K562 (cell line): Measurements from ENCODE around the gene EEFSEC. TPM values are rescaled to one million over a fixed set of nuclear protein-coding genes. Genes with fewer than 3 reads are reported as not detected.

Experiments
- ATAC-seq: fragments of 200-7000 bp; cut with Tn5 transposase; 3 replicates; pipeline ENCODE4 v1.9.1; 2020; ENCODE audit warnings: moderate library complexity
- BruUV-seq: library from RNA; stranded (reverse); fragments of 400-500 nt; replicated peaks from 2 replicates; lab custom pipeline; 2021; lab: Mats Ljungman, UMichigan
- CTCF ChIA-PET: fragments of 300-600 bp; formaldehyde crosslinking; extraction: SDS; loops from one replicate; lab custom pipeline; 2021; ENCODE audit warnings: low intra/inter-chr PET ratio; lab: Yijun Ruan, JAX
- POLR2A ChIA-PET: fragments of 300-600, 350-650 bp; sonication (Branson Sonifier 250); formaldehyde crosslinking; extraction: SDS; loops from one replicate; lab custom pipeline; 2021; ENCODE audit warnings: antibody characterized with exemption, inconsistent platforms; lab: Yijun Ruan, JAX
- DNase-seq, 4 experiments: peaks; one replicate each; pipeline versions ENCODE4 v3.0.0 to v3.0.0-alpha.2; 2011 to 2018; ENCODE audit warnings: low spot score in 3 of 4, mixed read lengths in 3 of 4; ENCODE audit errors: extremely low read depth in 1 of 4
- FAIRE-seq: peaks from 2 replicates; lab custom pipeline; 2011; peaks lifted over from hg19 to GRCh38; lab: Jason Lieb, UNC
- H2AFZ ChIP-seq: 2 replicates; pipeline ENCODE4 v1.6.0; 2011; ENCODE audit warnings: low read depth, low read length, control low read depth, inconsistent platforms
- H3K27ac ChIP-seq: fragments of 200-600 bp; 3 replicates; pipeline ENCODE4 v1.8.0; 2011; ENCODE audit warnings: low read depth, mild to moderate bottlenecking, control low read depth, inconsistent platforms, low read length, moderate library complexity, mixed read lengths; ENCODE audit errors: extremely low read depth
- H3K27me3 ChIP-seq, 2 experiments: fragments of 300-600 bp in 1 of 2; 2 replicates in 1 of 2; 3 replicates in 1 of 2; pipeline versions ENCODE4 v1.6.0 to v1.8.0; 2011; ENCODE audit warnings: inconsistent platforms in 2 of 2, low read length in 2 of 2, mild to moderate bottlenecking in 1 of 2, mixed read lengths in 1 of 2, moderate library complexity in 1 of 2; ENCODE audit not compliant: control insufficient read depth in 2 of 2, insufficient read depth in 2 of 2
- H3K36me3 ChIP-seq: fragments of 300-600 bp; 3 replicates; pipeline ENCODE4 v1.8.0; 2011; ENCODE audit warnings: mild to moderate bottlenecking, low read length, inconsistent platforms; ENCODE audit not compliant: control insufficient read depth, insufficient read depth
- H3K4me1 ChIP-seq, 2 experiments: fragments of 200-600 bp in 1 of 2; replicated peaks in 1 of 2; 2 replicates in 1 of 2; 3 replicates in 1 of 2; pipeline versions ENCODE4 v1.5.1 to v1.8.0; 2011; ENCODE audit warnings: inconsistent platforms in 2 of 2, low read length in 2 of 2, mild to moderate bottlenecking in 1 of 2, mixed read lengths in 1 of 2, moderate library complexity in 1 of 2; ENCODE audit not compliant: control insufficient read depth in 2 of 2, insufficient read depth in 2 of 2
- H3K4me2 ChIP-seq: 2 replicates; pipeline ENCODE4 v1.6.1; 2011; ENCODE audit warnings: low read length, control low read depth, inconsistent platforms, mixed read lengths; ENCODE audit not compliant: insufficient read depth
- H3K4me3 ChIP-seq: fragments of 200-600 bp; sonication (generic), shearing (Covaris generic); 2 replicates; pipeline ENCODE4 v1.5.1; 2016; ENCODE audit warnings: control low read depth, inconsistent platforms
- H3K79me2 ChIP-seq: fragments of 200-600 bp; 3 replicates; pipeline ENCODE4 v1.8.0; 2011; ENCODE audit warnings: low read length, inconsistent platforms; ENCODE audit not compliant: control insufficient read depth, insufficient read depth
- H3K9ac ChIP-seq, 2 experiments: 2 replicates each; pipeline versions ENCODE4 v1.6.0 to v1.6.1; 2011; ENCODE audit warnings: low read depth in 2 of 2, low read length in 2 of 2, control low read depth in 1 of 2, inconsistent platforms in 1 of 2, mild to moderate bottlenecking in 1 of 2, mixed read lengths in 1 of 2; ENCODE audit not compliant: insufficient read depth in 1 of 2
- H3K9me1 ChIP-seq: one replicate; pipeline ENCODE4 v1.6.0; 2011; ENCODE audit warnings: inconsistent platforms, mild to moderate bottlenecking, low read length, moderate library complexity; ENCODE audit not compliant: control insufficient read depth, insufficient read depth
- H3K9me3 ChIP-seq: replicated peaks from 2 replicates; pipeline ENCODE4 v1.5.1; 2011; ENCODE audit warnings: low read depth, low read length, inconsistent platforms; ENCODE audit not compliant: control insufficient read depth, insufficient read depth
- H4K20me1 ChIP-seq: replicated peaks from 2 replicates; pipeline ENCODE4 v1.6.1; 2011; ENCODE audit warnings: low read length, inconsistent platforms, mixed read lengths; ENCODE audit not compliant: control insufficient read depth, insufficient read depth
- CREB1 ChIP-seq, 2 experiments: sonication (generic) in 1 of 2; formaldehyde crosslinking in 1 of 2; IDR thresholded peaks; 2 replicates each; pipeline versions ENCODE4 v1.6.1 to v1.8.0; 2012 to 2022; ENCODE audit warnings: inconsistent platforms in 1 of 2, mild to moderate bottlenecking in 1 of 2, missing genetic modification reagents in 1 of 2, moderate library complexity in 1 of 2
- EGR1 ChIP-seq: fragments of 450-650 bp; conservative IDR thresholded peaks from 2 replicates; pipeline ENCODE4 v1.6.1; 2017; ENCODE audit warnings: mild to moderate bottlenecking
- HOMEZ ChIP-seq: fragments of 250-450 bp; sonication (Bioruptor Pico); IDR thresholded peaks from 2 replicates; pipeline ENCODE4 v1.4.0; 2020; ENCODE audit warnings: mild to moderate bottlenecking, moderate library complexity
- JUND ChIP-seq, 2 experiments: IDR thresholded peaks; 2 replicates in 1 of 2; 3 replicates in 1 of 2; pipeline ENCODE4 v1.6.1; 2011; ENCODE audit warnings: borderline replicate concordance in 2 of 2, low read depth in 2 of 2, low read length in 2 of 2, improper control_type of control experiment in 1 of 2, missing biosample characterization in 1 of 2, missing genetic modification characterization in 1 of 2, missing genetic modification reagents in 1 of 2
- NEUROD1 ChIP-seq: fragments of 150-350 bp; IDR thresholded peaks from 2 replicates; pipeline ENCODE4 v1.6.1; 2014; ENCODE audit warnings: borderline replicate concordance, low read length, low read depth; ENCODE audit not compliant: partially characterized antibody
- NR3C1 ChIP-seq: sonication (generic); formaldehyde crosslinking; IDR thresholded peaks from 2 replicates; pipeline ENCODE4 v1.8.1; 2022; ENCODE audit warnings: missing genetic modification reagents
- RBM22 ChIP-seq: fragments of 200-400 bp; formaldehyde crosslinking; IDR thresholded peaks from 2 replicates; pipeline ENCODE4 v1.6.1; 2018; ENCODE audit warnings: low read length, low read depth; ENCODE audit not compliant: poor library complexity, severe bottlenecking
- SMARCC2 ChIP-seq: fragments of 450-650 bp; IDR thresholded peaks from 2 replicates; pipeline ENCODE4 v1.6.1; 2017; ENCODE audit warnings: antibody characterized with exemption, moderate library complexity, mild to moderate bottlenecking, low read depth
- TAF7 ChIP-seq: fragments of 450-650 bp; IDR thresholded peaks from 2 replicates; pipeline ENCODE4 v1.6.1; 2016; ENCODE audit warnings: missing genetic modification characterization, missing compliant biosample characterization
- TGIF2 ChIP-seq: sonication (generic); formaldehyde crosslinking; IDR thresholded peaks from 2 replicates; pipeline ENCODE4 v1.8.1; 2022; ENCODE audit warnings: mild to moderate bottlenecking, missing genetic modification reagents, moderate library complexity
- ZKSCAN8 ChIP-seq: fragments of 200-800 bp; sonication (Bioruptor generic); IDR thresholded peaks from 2 replicates; pipeline ENCODE4 v1.6.1; 2016; ENCODE audit warnings: missing genetic modification characterization, missing compliant biosample characterization
- ZNF75A ChIP-seq: fragments of 450-650 bp; formaldehyde crosslinking; IDR thresholded peaks from 2 replicates; pipeline ENCODE4 v1.4.0; 2020; ENCODE audit warnings: mild to moderate bottlenecking
- WGBS: fragments of 100-300 bp; shearing (Covaris generic); methylation state at CpG from one replicate; pipeline ENCODE4 v1.1.6; 2016; ENCODE audit warnings: low coverage, mixed read lengths; ENCODE audit not compliant: insufficient coverage; ENCODE audit errors: missing lambda C conversion rate; 5-methylcytosine and 5-hydroxymethylcytosine counted together
- in situ Hi-C: fragments of 300-500 bp; cut with MboI; formaldehyde crosslinking; loops from 4 replicates; pipeline ENCODE4 v1.15.0; 2018; ENCODE audit warnings: inconsistent platforms, mixed read lengths
- intact Hi-C: fragments of 100-400 bp; cut with micrococcal nuclease; formaldehyde crosslinking; loops from 2 replicates; pipeline ENCODE4 v1.14.2; 2022
- polyA plus RNA-seq, 8 experiments: library from polyadenylated mRNA; depleted of rRNA in 4 of 8; stranded (reverse) in 5 of 8; unstranded in 3 of 8; fragments of >200 nt; fragmentation: Nextera tagmentation in 2 of 8; fragmentation: Illumina TruSeq in 1 of 8; extraction: Ambion mirVana in 2 of 8; extraction: Trizol in 1 of 8; gene quantifications; 2 replicates each; pipeline versions ENCODE4 v1.2.1 to v1.2.3, GENCODE V29; 2011 to 2014; ENCODE audit warnings: inconsistent platforms in 1 of 8, missing spikeins in 1 of 8
- total RNA-seq, 7 experiments: library from RNA; depleted of rRNA in 6 of 7; stranded (reverse); fragments of >200 nt in 6 of 7; fragmentation: Illumina TruSeq in 2 of 7; extraction: Trizol in 2 of 7; gene quantifications; 2 replicates each; pipeline versions ENCODE4 v1.2.1 to v1.2.3, GENCODE V29; 2011 to 2021; ENCODE audit warnings: low replicate concordance in 1 of 7
- TF ChIP-seq, protein P1 (sequence below), 2 experiments: IDR thresholded peaks in 1 of 2; conservative IDR thresholded peaks in 1 of 2; 2 replicates each; pipeline ENCODE4 v1.6.1; 2016; ENCODE audit warnings: low read depth in 2 of 2, mild to moderate bottlenecking in 1 of 2, missing compliant biosample characterization in 1 of 2, missing genetic modification characterization in 1 of 2, moderate library complexity in 1 of 2
- TF ChIP-seq, protein P2 (sequence below): fragments of 250-450 bp; sonication (Bioruptor Pico); IDR thresholded peaks from 2 replicates; pipeline ENCODE4 v1.5.0; 2020; ENCODE audit warnings: mild to moderate bottlenecking

The EEFSEC gene
- total and polyA plus RNA-seq, 9 of the 15 experiments (the other 6 are each of a cell fraction or from before 2014, with no cell fraction given): 0.35 to 11.8 (median 7.7) TPM

DNA sequence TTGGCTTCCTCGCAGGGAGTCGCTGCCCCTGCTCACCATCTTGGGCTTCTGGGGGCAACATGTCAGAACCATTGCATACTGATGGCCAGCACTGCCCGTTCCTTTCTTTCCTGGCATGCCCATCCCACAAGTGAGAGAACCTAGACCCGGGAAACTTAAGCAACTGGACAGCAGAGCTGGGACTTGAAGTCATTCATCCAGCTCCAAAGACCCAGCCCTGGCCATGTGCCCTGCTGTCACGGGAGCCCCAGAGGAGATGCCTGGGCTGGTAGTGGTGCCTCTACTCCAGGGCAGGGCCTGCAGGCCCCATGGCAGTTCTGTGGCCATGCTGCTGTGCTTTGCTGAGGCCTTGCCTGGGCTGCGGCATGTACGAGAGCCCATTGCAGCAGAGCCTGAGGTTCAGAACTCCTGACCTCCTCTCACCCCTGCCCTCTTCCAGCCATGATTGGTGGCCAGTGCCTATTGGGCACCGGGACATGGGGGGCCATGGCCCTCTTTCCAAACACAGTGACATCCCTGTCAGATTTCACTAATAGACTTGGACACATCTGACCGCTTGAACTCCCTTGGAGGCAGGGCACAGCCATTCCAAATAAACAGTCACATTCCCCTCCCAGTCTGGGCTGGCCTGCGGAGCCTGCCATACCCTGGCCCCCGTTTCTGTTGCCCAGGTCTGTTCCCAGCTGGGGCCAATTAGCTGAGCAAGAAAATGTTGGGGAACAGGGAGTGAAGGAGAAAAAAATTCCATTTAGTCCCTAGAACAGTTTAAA lies 115.9 kb downstream of the EEFSEC start:
- 73% methylated on average over 7 of the region's 11 CpGs for WGBS
- no peak for ATAC-seq
- TF ChIP-seq CREB1 (IDR thresholded peaks at IDR 0.05): no peak
- TF ChIP-seq CREB1 (CRISPR knock-in tag; IDR thresholded peaks at IDR 0.05): no peak
- TF ChIP-seq EGR1: no peak
- TF ChIP-seq, protein P1, sequence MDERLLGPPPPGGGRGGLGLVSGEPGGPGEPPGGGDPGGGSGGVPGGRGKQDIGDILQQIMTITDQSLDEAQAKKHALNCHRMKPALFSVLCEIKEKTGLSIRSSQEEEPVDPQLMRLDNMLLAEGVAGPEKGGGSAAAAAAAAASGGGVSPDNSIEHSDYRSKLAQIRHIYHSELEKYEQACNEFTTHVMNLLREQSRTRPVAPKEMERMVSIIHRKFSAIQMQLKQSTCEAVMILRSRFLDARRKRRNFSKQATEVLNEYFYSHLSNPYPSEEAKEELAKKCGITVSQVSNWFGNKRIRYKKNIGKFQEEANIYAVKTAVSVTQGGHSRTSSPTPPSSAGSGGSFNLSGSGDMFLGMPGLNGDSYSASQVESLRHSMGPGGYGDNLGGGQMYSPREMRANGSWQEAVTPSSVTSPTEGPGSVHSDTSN (CRISPR knock-in tag; IDR thresholded peaks at IDR 0.05; ENCODE audit: low read depth): no peak
- TF ChIP-seq, protein P1 (tag; conservative IDR thresholded peaks at IDR 0.05; ENCODE audit: low read depth): no peak
- no peak for TF ChIP-seq NR3C1 (CRISPR knock-in tag)
- no peak for TF ChIP-seq ZNF75A (CRISPR knock-in tag)
- TF ChIP-seq JUND (IDR thresholded peaks at IDR 0.05; ENCODE audit: borderline replicate concordance, low read depth, low read length): no peak
- TF ChIP-seq JUND (tag; IDR thresholded peaks at IDR 0.05; ENCODE audit: borderline replicate concordance, low read depth, low read length): no peak
- no peak for TF ChIP-seq TGIF2
- TF ChIP-seq, protein P2, sequence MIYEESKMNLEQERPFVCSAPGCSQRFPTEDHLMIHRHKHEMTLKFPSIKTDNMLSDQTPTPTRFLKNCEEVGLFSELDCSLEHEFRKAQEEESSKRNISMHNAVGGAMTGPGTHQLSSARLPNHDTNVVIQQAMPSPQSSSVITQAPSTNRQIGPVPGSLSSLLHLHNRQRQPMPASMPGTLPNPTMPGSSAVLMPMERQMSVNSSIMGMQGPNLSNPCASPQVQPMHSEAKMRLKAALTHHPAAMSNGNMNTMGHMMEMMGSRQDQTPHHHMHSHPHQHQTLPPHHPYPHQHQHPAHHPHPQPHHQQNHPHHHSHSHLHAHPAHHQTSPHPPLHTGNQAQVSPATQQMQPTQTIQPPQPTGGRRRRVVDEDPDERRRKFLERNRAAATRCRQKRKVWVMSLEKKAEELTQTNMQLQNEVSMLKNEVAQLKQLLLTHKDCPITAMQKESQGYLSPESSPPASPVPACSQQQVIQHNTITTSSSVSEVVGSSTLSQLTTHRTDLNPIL (CRISPR knock-in tag): no peak
- no peak for TF ChIP-seq TAF7 (tag)
- no peak for TF ChIP-seq SMARCC2
- no peak for TF ChIP-seq ZKSCAN8 (CRISPR knock-in tag)
- no peak for TF ChIP-seq NEUROD1
- no peak for TF ChIP-seq HOMEZ (CRISPR knock-in tag)
- TF ChIP-seq RBM22: no peak

More for the DNA sequence above, 115.9 kb downstream of the EEFSEC start:
- no TSS peak for BruUV-seq
- Histone ChIP-seq H3K36me3 (peaks cover 4% of the 10 kb centered on the region; the same call in 1 of the 3 replicates), H3K4me1 (peaks cover 0 to 9% of the 10 kb centered on the region in 2 experiments; a peak in 2 of 5 replicates), H4K20me1 (no peaks in the 10 kb centered on the region), H3K79me2 (no peaks in the 10 kb centered on the region), H3K9me1 (no peaks in the 10 kb centered on the region), H3K27me3 (no peaks in the 10 kb centered on the region), H2AFZ (no peak overlapping the region), H3K4me3 (no peak overlapping the region), H3K27ac (no peak overlapping the region), H3K9me3 (no peaks in the 10 kb centered on the region), H3K4me2 (no peak overlapping the region), H3K9ac (no peak overlapping the region)
- no peak for FAIRE-seq
- in situ Hi-C loops: no loop called here
- no peak for DNase-seq
- ChIA-PET CTCF (no interaction called here), POLR2A (interaction anchor here (0.6 to 2.5 kb wide), 4 partner anchors 11 to 67 kb away, joined by 3 to 5 read pairs (median 3); no protein-coding TSS in a partner anchor)
- intact Hi-C loops: no loop called here
